Measurements from ENCODE around the gene UNC93A. TPM values are rescaled to one million over a fixed set of nuclear protein-coding genes. Genes with fewer than 3 reads are reported as not detected.
"Not testable (repeated sequence)": the region's sequence is repeated elsewhere in the genome, so short reads cannot be mapped to it uniquely, and the experiment has no call there.

Gene UNC93A
- polyA plus RNA-seq, 1 donor: 36.4 TPM

DNA sequence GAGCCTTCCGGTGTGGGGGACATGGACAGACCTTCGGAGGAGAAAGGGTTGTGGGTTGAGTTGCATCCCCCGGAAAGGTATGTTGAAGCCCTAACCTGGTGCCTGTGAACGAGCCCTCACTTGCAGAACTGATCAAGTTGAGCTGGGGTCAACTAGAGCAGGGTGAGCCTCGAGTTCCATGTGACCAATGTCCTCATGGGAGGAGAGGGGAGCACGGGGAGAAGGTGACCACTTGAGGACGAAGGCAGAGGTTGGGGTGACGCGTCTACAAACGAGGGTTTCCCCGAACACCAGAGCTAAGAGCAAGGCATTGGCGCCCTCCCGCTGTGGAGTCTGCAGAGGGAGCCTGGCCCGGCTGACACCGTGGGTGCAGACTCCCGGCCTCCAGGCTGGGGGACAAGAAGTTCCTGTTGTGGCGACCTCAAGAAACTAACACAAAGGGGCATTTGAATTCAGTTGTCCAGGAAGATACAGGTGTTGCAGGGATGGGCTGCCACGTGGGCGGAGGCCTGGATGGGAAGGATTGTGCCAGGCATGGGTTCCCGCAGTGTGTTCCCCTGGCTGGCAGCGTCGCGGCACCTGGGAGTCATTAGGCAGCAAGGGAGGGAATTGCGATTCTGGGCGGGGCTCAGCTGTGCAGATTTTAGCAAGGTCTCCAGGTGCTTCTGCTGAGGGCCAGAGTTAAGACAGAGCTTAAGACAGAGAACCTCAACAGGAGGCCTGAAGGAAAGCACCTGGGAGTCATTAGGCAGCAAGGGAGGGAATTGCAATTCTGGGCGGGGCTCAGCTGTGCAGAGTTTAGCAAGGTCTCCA, 20.4 kb upstream of the UNC93A start:
- H3K4me3 ChIP-seq (ENCODE audit: low read length): no peak overlapping the region
- peaks cover 60% of the 10 kb centered on the region for H3K4me1 ChIP-seq (ENCODE audit: control insufficient read depth, insufficient read depth, low read length)
- peaks cover 2% of the 10 kb centered on the region for H3K9me3 ChIP-seq (ENCODE audit: control insufficient read depth, low read depth, low read length)
- peak in 1 of 2 donors; percentile 67 for DNase-seq
- H3K27me3 ChIP-seq (ENCODE audit: control insufficient read depth, insufficient read depth, low read length): no peaks in the 10 kb centered on the region
- peak overlapping the region; percentile 58 for H3K27ac ChIP-seq (ENCODE audit: low read length)
- no CpG with 5 or more reads among the region's 26 CpGs for WGBS (ENCODE audit: insufficient coverage, low lambda C conversion rate)
- H3K36me3 ChIP-seq (ENCODE audit: control insufficient read depth, insufficient read depth, low read length): no peaks in the 10 kb centered on the region

DNA sequence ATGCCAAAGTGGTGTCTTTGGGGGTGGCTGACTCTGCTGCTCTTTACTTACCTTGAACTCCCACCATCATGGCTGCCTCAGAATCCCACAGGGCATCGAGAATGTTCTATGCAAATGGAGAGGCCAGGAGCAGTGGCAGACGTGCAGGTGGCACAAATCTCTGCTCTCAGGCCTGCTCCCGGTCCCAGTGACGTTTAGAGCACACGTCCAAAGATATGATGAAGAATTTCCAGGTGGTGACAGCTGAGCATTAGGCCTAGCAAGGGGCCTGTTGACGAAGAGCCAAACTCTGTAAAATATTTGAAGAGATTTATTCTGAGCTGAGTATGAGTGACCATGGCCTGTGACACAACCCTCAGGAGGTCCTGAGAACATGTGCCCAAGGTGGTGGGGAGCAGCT, 19.0 kb upstream of the UNC93A start:
- peaks cover 56% of the 10 kb centered on the region for H3K4me1 ChIP-seq (ENCODE audit: control insufficient read depth, insufficient read depth, low read length)
- DNase-seq: peak in 1 of 2 donors; percentile 71
- H3K4me3 ChIP-seq (ENCODE audit: low read length): no peak overlapping the region
- H3K27ac ChIP-seq (ENCODE audit: low read length): peak overlapping the region; percentile 58
- no CpG with 5 or more reads among the region's 6 CpGs for WGBS (ENCODE audit: insufficient coverage, low lambda C conversion rate)
- H3K27me3 ChIP-seq (ENCODE audit: control insufficient read depth, insufficient read depth, low read length): no peaks in the 10 kb centered on the region
- no peaks in the 10 kb centered on the region for H3K36me3 ChIP-seq (ENCODE audit: control insufficient read depth, insufficient read depth, low read length)
- H3K9me3 ChIP-seq (ENCODE audit: control insufficient read depth, low read depth, low read length): peaks cover 2% of the 10 kb centered on the region

DNA sequence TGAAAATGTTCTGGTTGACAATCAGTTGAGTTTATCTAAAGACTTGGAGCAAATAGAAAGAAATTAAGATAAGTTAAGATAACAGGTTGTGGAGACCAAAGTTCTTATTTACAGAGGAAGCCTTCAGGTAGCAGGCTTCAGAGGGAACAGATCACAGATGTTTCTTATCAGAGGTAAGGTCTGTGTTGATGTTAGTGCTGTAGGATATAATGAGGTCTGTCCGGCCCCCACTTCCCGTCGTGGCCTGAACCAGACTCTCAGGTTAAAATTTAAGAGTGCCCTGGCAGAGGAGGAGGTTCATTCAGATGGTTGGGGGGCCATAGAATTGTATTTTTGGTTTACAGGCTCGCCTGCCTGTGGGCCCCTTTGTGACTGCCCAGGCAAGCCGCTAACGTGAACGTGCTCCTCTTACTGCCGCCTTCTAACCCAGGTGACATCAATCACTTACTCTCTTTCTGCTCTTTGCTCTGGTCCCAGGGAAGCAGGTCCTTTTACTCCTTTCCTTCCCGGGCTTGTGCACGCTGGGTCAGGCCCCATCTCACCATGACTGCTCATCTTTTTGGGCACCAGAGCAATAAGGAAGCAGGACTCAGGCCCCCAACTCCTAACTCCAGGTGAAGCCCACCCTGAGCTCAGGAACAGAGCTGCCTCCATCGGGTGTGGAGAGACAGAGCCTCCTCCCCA, 18.3 kb upstream of the UNC93A start:
- peak overlapping the region; percentile 58 for H3K27ac ChIP-seq (ENCODE audit: low read length)
- H3K9me3 ChIP-seq (ENCODE audit: control insufficient read depth, low read depth, low read length): peaks cover 2% of the 10 kb centered on the region
- H3K4me1 ChIP-seq (ENCODE audit: control insufficient read depth, insufficient read depth, low read length): peaks cover 52% of the 10 kb centered on the region
- no CpG with 5 or more reads among the region's 11 CpGs for WGBS (ENCODE audit: insufficient coverage, low lambda C conversion rate)
- H3K27me3 ChIP-seq (ENCODE audit: control insufficient read depth, insufficient read depth, low read length): no peaks in the 10 kb centered on the region
- peak in 1 of 2 donors; percentile 84 for DNase-seq
- H3K36me3 ChIP-seq (ENCODE audit: control insufficient read depth, insufficient read depth, low read length): no peaks in the 10 kb centered on the region
- no peak overlapping the region for H3K4me3 ChIP-seq (ENCODE audit: low read length)

DNA sequence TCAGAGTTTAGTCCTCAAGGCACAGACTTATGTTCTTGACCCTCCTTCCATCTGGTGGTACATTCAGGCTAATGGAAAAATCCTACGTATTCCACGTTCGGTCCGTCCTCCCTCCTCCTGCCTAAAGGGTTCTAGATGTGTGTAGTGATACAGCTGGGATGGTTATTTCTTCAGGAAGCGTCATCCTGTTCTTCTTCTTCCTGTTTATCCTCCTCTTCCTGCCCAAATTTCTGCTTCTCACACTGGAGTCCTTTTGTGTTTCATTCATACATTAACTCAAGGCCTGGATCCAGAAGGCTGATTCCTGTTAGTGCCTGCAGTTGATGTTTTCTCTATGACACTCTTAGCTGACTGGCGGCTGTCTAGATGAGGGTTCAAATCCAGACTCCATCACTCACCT, 16.8 kb upstream of the UNC93A start:
- Histone ChIP-seq H3K4me1 (ENCODE audit: control insufficient read depth, insufficient read depth, low read length) (peaks cover 39% of the 10 kb centered on the region), H3K27me3 (ENCODE audit: control insufficient read depth, insufficient read depth, low read length) (no peaks in the 10 kb centered on the region), H3K9me3 (ENCODE audit: control insufficient read depth, low read depth, low read length) (peaks cover 2% of the 10 kb centered on the region), H3K36me3 (ENCODE audit: control insufficient read depth, insufficient read depth, low read length) (no peaks in the 10 kb centered on the region), H3K27ac (ENCODE audit: low read length) (no peak overlapping the region), H3K4me3 (ENCODE audit: low read length) (no peak overlapping the region)
- no peak for DNase-seq
- WGBS (ENCODE audit: insufficient coverage, low lambda C conversion rate): 100% methylated on average over 1 of the region's 6 CpGs

DNA sequence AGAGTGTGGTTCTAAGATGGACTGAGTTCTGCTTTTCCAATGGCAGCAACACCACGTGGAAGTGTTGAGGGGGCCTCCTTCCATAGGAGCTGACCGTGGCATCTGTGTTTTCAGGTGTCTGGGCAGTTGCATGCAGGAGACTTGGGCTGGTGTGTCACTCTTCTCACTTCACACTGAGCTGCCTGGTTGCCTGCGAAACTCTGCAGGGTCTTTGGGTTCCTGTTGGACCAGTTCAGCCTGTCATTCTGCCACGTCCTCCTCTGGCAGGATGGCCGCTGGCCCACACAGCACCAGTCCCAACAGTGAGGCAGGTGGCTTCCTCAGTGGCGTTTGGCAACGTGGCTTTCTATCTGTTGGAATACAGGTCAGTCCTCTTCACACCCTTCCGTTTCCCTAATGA, 16.1 kb upstream of the UNC93A start:
- Histone ChIP-seq H3K4me3 (ENCODE audit: low read length) (no peak overlapping the region), H3K4me1 (ENCODE audit: control insufficient read depth, insufficient read depth, low read length) (peaks cover 37% of the 10 kb centered on the region), H3K27ac (ENCODE audit: low read length) (no peak overlapping the region), H3K9me3 (ENCODE audit: control insufficient read depth, low read depth, low read length) (peaks cover 2% of the 10 kb centered on the region), H3K27me3 (ENCODE audit: control insufficient read depth, insufficient read depth, low read length) (no peaks in the 10 kb centered on the region), H3K36me3 (ENCODE audit: control insufficient read depth, insufficient read depth, low read length) (no peaks in the 10 kb centered on the region)
- no CpG with 5 or more reads among the region's 8 CpGs for WGBS (ENCODE audit: insufficient coverage, low lambda C conversion rate)
- DNase-seq: no peak

DNA sequence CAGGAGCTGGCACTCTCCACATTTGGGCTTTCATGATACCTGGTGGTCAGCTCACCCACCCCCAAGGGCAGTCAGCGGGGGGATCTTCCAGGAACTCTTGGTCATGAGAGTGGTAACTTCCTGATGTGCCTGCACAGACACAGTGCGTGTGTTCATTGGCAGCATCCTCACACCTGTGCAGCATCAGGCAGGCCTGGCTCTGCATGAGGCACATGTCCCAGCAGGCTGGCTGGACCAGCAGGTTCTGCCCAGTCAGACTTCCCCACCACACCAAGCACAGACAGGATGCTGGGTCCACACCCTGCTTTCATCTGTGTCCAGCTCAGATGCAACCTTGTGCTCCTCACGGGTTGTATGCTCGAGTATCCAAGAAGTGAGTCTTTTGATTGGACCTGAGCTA, 15.7 kb upstream of the UNC93A start:
- H3K27me3 ChIP-seq (ENCODE audit: control insufficient read depth, insufficient read depth, low read length): no peaks in the 10 kb centered on the region
- H3K27ac ChIP-seq (ENCODE audit: low read length): no peak overlapping the region
- no CpG with 5 or more reads among the region's 4 CpGs for WGBS (ENCODE audit: insufficient coverage, low lambda C conversion rate)
- H3K36me3 ChIP-seq (ENCODE audit: control insufficient read depth, insufficient read depth, low read length): no peaks in the 10 kb centered on the region
- peaks cover 2% of the 10 kb centered on the region for H3K9me3 ChIP-seq (ENCODE audit: control insufficient read depth, low read depth, low read length)
- H3K4me3 ChIP-seq (ENCODE audit: low read length): no peak overlapping the region
- peaks cover 33% of the 10 kb centered on the region for H3K4me1 ChIP-seq (ENCODE audit: control insufficient read depth, insufficient read depth, low read length)
- no peak for DNase-seq

DNA sequence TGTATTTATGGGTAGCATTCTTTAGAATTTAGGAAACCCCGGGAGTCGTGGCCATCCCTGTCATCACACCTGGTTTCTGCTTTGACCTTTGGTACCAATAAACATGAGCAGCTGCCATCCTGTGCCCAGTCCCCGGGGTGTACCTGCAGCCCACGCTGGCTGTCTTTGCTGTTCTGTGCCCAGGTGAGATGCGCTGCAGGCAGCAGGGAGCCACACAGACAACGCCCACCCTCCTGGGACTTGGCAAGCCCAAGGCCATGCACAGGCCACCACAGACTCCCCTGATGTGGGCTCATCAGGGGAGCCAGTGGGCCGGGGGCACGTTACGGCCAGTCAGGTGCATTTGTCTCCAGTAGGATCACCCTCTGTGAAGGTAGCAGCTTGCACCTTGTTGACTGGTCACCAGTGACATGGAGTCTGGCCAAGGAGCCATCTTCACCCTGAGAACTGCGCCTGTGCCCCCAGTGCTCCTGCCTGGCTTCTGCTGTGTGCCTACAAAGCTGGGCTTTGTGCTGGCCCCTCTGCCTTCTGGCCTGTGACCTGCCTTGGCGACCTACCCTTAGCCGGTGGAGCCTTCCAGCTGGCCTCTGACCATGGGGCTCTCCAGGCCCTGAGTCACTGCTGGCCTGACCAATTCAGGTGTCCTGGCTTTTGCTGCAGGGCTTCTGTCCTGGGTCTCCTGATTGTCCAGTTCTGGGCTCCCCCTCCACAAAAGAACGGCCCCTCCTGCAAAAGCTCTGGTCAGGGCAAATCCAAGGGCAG, 14.2 kb upstream of the UNC93A start:
- H3K27ac ChIP-seq (ENCODE audit: low read length): no peak overlapping the region
- H3K36me3 ChIP-seq (ENCODE audit: control insufficient read depth, insufficient read depth, low read length): no peaks in the 10 kb centered on the region
- WGBS (ENCODE audit: insufficient coverage, low lambda C conversion rate): no CpG with 5 or more reads among the region's 13 CpGs
- no peak overlapping the region for H3K4me3 ChIP-seq (ENCODE audit: low read length)
- H3K27me3 ChIP-seq (ENCODE audit: control insufficient read depth, insufficient read depth, low read length): no peaks in the 10 kb centered on the region
- DNase-seq: peak in 1 of 2 donors; percentile 36
- peaks cover 18% of the 10 kb centered on the region for H3K4me1 ChIP-seq (ENCODE audit: control insufficient read depth, insufficient read depth, low read length)
- H3K9me3 ChIP-seq (ENCODE audit: control insufficient read depth, low read depth, low read length): no peaks in the 10 kb centered on the region

DNA sequence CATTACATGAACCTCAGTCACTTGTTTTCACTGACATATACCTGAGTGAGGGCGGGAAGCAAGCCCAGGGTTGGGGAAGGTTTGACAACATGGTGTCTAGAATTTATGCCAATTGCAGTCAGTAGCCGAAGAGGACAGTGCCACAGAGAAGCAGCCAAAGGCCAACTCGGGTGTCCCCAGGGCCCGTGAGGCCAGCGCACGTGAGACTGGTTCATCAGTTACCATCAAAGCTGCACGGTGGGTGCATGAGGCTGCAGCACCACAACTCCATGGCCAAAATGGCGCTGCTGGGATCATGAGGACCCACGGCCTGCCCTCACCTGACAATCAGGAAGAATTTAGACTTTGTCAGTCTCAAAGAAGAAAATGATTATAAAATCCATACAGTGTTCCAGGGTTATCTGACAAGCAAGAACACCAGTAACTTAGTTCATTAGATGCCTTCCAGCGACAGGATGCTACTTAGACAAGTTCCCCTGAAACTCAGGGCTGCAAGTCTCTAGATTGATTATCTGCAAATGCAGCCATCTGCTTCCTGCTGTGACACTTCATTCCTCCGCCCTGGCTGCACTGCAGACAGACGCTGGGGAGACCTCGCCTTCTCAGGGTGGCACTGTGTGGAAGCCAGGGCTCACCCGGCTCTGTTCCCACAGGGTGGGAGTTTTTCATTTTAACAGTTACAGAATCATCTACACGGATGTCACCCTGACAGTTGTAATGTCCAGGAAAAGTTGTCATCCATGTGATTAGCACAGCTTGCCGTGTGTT, 12.8 kb upstream of the UNC93A start:
- H3K4me3 ChIP-seq (ENCODE audit: low read length); H3K9me3 ChIP-seq (ENCODE audit: control insufficient read depth, low read depth, low read length); H3K4me1 ChIP-seq (ENCODE audit: control insufficient read depth, insufficient read depth, low read length); DNase-seq; H3K27ac ChIP-seq (ENCODE audit: low read length); H3K36me3 ChIP-seq (ENCODE audit: control insufficient read depth, insufficient read depth, low read length); H3K27me3 ChIP-seq (ENCODE audit: control insufficient read depth, insufficient read depth, low read length): not testable (repeated sequence)
- 78% methylated on average over 1 of the region's 16 CpGs for WGBS (ENCODE audit: insufficient coverage, low lambda C conversion rate)

DNA sequence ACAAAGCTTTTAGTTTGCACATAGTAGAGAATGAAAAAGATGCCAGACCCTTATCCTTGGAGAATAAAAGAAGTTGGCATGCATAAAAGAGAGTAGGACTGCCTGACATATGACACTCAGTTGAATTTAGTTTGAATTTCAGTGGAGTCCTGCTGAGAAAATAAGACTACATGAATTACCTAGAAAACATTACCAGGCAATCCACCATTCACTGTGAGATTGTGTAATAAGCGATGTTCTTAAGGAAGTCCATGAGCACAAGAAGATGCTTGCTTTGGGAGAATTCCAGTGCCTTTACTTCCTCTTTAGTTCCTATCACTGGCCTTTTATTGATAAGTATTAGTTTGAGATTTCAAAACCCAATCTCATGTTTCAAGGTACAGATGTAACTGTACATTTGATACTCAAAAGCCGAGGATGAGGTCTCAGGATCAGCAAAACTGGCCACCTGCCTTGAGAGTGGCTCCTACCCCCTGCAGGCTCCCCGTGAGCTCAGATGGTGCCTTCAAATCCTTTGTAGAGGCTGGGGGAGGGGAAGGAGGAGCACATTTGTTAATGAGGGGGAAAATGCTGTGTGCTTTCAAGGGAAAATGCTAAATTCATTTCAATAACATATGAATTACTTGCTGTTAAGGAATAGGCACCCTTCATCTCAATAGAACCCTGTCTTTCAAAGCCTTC, 11.2 kb upstream of the UNC93A start:
- Histone ChIP-seq H3K27ac (ENCODE audit: low read length) (no peak overlapping the region), H3K27me3 (ENCODE audit: control insufficient read depth, insufficient read depth, low read length) (no peaks in the 10 kb centered on the region), H3K4me1 (ENCODE audit: control insufficient read depth, insufficient read depth, low read length) (peaks cover 3% of the 10 kb centered on the region), H3K36me3 (ENCODE audit: control insufficient read depth, insufficient read depth, low read length) (no peaks in the 10 kb centered on the region), H3K4me3 (ENCODE audit: low read length) (no peak overlapping the region), H3K9me3 (ENCODE audit: control insufficient read depth, low read depth, low read length) (no peaks in the 10 kb centered on the region)
- no peak for DNase-seq
- no CpG with 5 or more reads among the region's 3 CpGs for WGBS (ENCODE audit: insufficient coverage, low lambda C conversion rate)

Data from large intestine (tissue), 3 donors.